Adrenal gland (tissue), 12 donors: Measurements from ENCODE around the gene KDM4C. TPM values are rescaled to one million over a fixed set of nuclear protein-coding genes. Genes with fewer than 3 reads are reported as not detected.
"Not testable (repeated sequence)": the region's sequence is repeated elsewhere in the genome, so short reads cannot be mapped to it uniquely, and the experiment has no call there.

ENCODE experiments used
- DNase-seq, 7 donors: peaks; one replicate each; pipeline ENCODE4 v3.0.0-alpha.2; 2019 to 2020
- H3K27ac ChIP-seq, 5 donors: fragments of 200-600 bp; sonication (generic) in 4 of 5; 1 replicate in 3 of 5; 2 replicates in 2 of 5; pipeline versions ENCODE4 v1.5.1 to v1.8.0; 2016 to 2020; ENCODE audit warnings: mild to moderate bottlenecking in 1 of 5
- H3K27me3 ChIP-seq: fragments of 200-600 bp; 2 replicates; pipeline ENCODE4 v1.8.0; 2021
- H3K36me3 ChIP-seq, 2 donors: fragments of 200-600 bp; replicated peaks in 1 of 2; 1 replicate in 1 of 2; 2 replicates in 1 of 2; pipeline versions ENCODE4 v1.5.1 to v1.8.0; 2018 to 2022
- H3K4me1 ChIP-seq, 2 donors: fragments of 200-600 bp; replicated peaks in 1 of 2; 1 replicate in 1 of 2; 2 replicates in 1 of 2; pipeline versions ENCODE4 v1.5.1 to v1.8.0; 2018 to 2021
- H3K4me3 ChIP-seq, 4 donors: fragments of 200-600 bp; sonication (generic) in 3 of 4; one replicate each; pipeline ENCODE4 v1.5.1; 2016 to 2018
- H3K9me3 ChIP-seq, 3 donors: fragments of 200-600 bp; sonication (generic) in 1 of 3; replicated peaks in 1 of 3; 1 replicate in 2 of 3; 2 replicates in 1 of 3; pipeline versions ENCODE4 v1.5.1 to v1.8.0; 2016 to 2021
- CTCF ChIP-seq, 6 experiments: fragments of 450-650 bp in 4 of 6; fragments of 200-600 bp in 2 of 6; sonication (generic) in 1 of 6; IDR thresholded peaks; 1 replicate in 5 of 6; 2 replicates in 1 of 6; pipeline versions ENCODE4 v1.5.1 to v1.8.0; 2016 to 2021; ENCODE audit warnings: antibody characterized with exemption in 6 of 6, mild to moderate bottlenecking in 2 of 6, moderate library complexity in 1 of 6
- POLR2A ChIP-seq, 2 donors: fragments of 450-650 bp; IDR thresholded peaks; one replicate each; pipeline ENCODE4 v1.6.1; 2017; ENCODE audit warnings: antibody characterized with exemption in 2 of 2, mild to moderate bottlenecking in 2 of 2, moderate library complexity in 1 of 2
- WGBS, 4 donors: extraction: QIAGEN DNeasy Blood & Tissue Kit in 2 of 4; methylation state at CpG; one replicate each; pipeline versions ENCODE4 v1.1.5 to v1.1.7; 2013 to 2017; 5-methylcytosine and 5-hydroxymethylcytosine counted together
- intact Hi-C, 2 donors: fragments of 100-400 bp; cut with DNase I; formaldehyde crosslinking; loops; one replicate each; pipeline versions ENCODE4 v1.14.1 to v1.15.0; 2022 to 2023
- polyA plus RNA-seq, 3 donors: library from polyadenylated mRNA; stranded (reverse); fragments of 200-250 nt in 2 of 3; fragments of 350-450 nt in 1 of 3; fragmentation: Illumina TruSeq in 1 of 3; extraction: RNeasy Lipid Tissue Mini Kit (QIAGEN cat#74804) in 1 of 3; gene quantifications; one replicate each; pipeline ENCODE4 v1.2.3, GENCODE V29; 2013 to 2014
- total RNA-seq, 9 donors: library from RNA; depleted of rRNA in 4 of 9; stranded (reverse); fragments of >200 nt in 4 of 9; fragments of 120-200 nt in 1 of 9; fragmentation: NEBNext Ultra II Directional in 1 of 9; extraction: Animal tissue kit (Norgen Biotek cat#: 25700) in 1 of 9; gene quantifications; one replicate each; pipeline versions ENCODE4 v1.1.0 to v1.2.4, GENCODE V29; 2013 to 2023
- donor health status: healthy with polysubstance abuse.
- donor health status: Bipolar disorder and iron deficiency.
- donor health status: DM: yes; HTN: yes; CAD: no.
- donor health status: DM: no; HTN: no; CAD: no.
- donor health status: DM: no; HTN: no; CAD: no.
- donor health status: DM: yes; HTN: yes; CAD: no.

The KDM4C gene
- total and polyA plus RNA-seq, 12 donors, result 7.9 to 33.4 (median 23.3) TPM

- intact Hi-C loops, result no loop called here
- WGBS, 4 donors, result 82 to 94% (median 89%) methylated on average over 3 of the region's 3 CpGs
- TF ChIP-seq CTCF (IDR thresholded peaks at IDR 0.05) (no peak), POLR2A (IDR thresholded peaks at IDR 0.05) (no peak)
- no peaks in the 10 kb centered on the region for H3K36me3 ChIP-seq
- no peak overlapping the region for H3K4me3 ChIP-seq
- no peak for DNase-seq
- no peak overlapping the region for H3K27ac ChIP-seq
- no peaks in the 10 kb centered on the region for H3K27me3 ChIP-seq
- H3K4me1 ChIP-seq, result peaks cover 0 to 15% of the 10 kb centered on the region in 2 donors
- no peaks in the 10 kb centered on the region for H3K9me3 ChIP-seq
Measured at GRCh38 chr9:6765396-6765795, 7.6 kb downstream of the KDM4C start.

- Histone ChIP-seq H3K27ac (no peak overlapping the region), H3K4me1 (peaks cover 0 to 15% of the 10 kb centered on the region in 2 donors), H3K27me3 (no peaks in the 10 kb centered on the region), H3K36me3 (no peaks in the 10 kb centered on the region), H3K9me3 (no peaks in the 10 kb centered on the region), H3K4me3 (no peak overlapping the region)
- WGBS, 4 donors, result 77 to 84% (median 81%) methylated on average over 3 of the region's 3 CpGs
- DNase-seq, result no peak
- TF ChIP-seq CTCF (IDR thresholded peaks at IDR 0.05) (no peak), POLR2A (IDR thresholded peaks at IDR 0.05) (no peak)
- intact Hi-C loops, result no loop called here
Measured at GRCh38 chr9:6766606-6767005, 8.8 kb downstream of the KDM4C start.

GRCh38 chr9:6768587-6768986 is 10.8 kb downstream of the KDM4C start:
- H3K4me1 ChIP-seq, result peaks cover 0 to 15% of the 10 kb centered on the region in 2 donors
- WGBS, 4 donors, result 83 to 89% (median 87%) methylated on average over 4 of the region's 4 CpGs
- H3K4me3 ChIP-seq, H3K27me3 ChIP-seq, H3K27ac ChIP-seq, intact Hi-C loops, H3K36me3 ChIP-seq, DNase-seq, H3K9me3 ChIP-seq: not testable (repeated sequence)

GRCh38 chr9:6771722-6772121 is 13.9 kb downstream of the KDM4C start:
- H3K27ac ChIP-seq, result no peak overlapping the region
- no peak overlapping the region for H3K4me3 ChIP-seq
- peaks cover 0 to 8% of the 10 kb centered on the region in 2 donors for H3K4me1 ChIP-seq
- no peaks in the 10 kb centered on the region for H3K9me3 ChIP-seq
- intact Hi-C loops, result no loop called here
- no peak for TF ChIP-seq POLR2A (IDR thresholded peaks at IDR 0.05)
- DNase-seq, result no peak
- 98 to 100% (median 100%) methylated on average over 1 to 2 of the region's 2 CpGs for WGBS, 4 donors
- no peaks in the 10 kb centered on the region for H3K27me3 ChIP-seq
- H3K36me3 ChIP-seq, result no peaks in the 10 kb centered on the region

- TF ChIP-seq POLR2A (IDR thresholded peaks at IDR 0.05) (no peak), CTCF (IDR thresholded peaks at IDR 0.05) (no peak)
- WGBS, 4 donors, result 85 to 90% (median 87%) methylated on average over 6 of the region's 6 CpGs
- no peak overlapping the region for H3K27ac ChIP-seq
- intact Hi-C loops, result no loop called here
- no peak overlapping the region for H3K4me3 ChIP-seq
- no peak for DNase-seq
- peaks cover 7 to 18% of the 10 kb centered on the region in 2 donors for H3K4me1 ChIP-seq
- H3K9me3 ChIP-seq, result no peaks in the 10 kb centered on the region
- no peaks in the 10 kb centered on the region for H3K27me3 ChIP-seq
- H3K36me3 ChIP-seq, result no peaks in the 10 kb centered on the region
Measured at GRCh38 chr9:6777213-6777902, 19.6 kb downstream of the KDM4C start.
